Measurements from ENCODE around the gene ADCY2. TPM values are rescaled to one million over a fixed set of nuclear protein-coding genes. Genes with fewer than 3 reads are reported as not detected.

The ADCY2 gene
- polyA plus RNA-seq, 1 of the 3 experiments (the other 2 are of a cell fraction) = not detected

DNA sequence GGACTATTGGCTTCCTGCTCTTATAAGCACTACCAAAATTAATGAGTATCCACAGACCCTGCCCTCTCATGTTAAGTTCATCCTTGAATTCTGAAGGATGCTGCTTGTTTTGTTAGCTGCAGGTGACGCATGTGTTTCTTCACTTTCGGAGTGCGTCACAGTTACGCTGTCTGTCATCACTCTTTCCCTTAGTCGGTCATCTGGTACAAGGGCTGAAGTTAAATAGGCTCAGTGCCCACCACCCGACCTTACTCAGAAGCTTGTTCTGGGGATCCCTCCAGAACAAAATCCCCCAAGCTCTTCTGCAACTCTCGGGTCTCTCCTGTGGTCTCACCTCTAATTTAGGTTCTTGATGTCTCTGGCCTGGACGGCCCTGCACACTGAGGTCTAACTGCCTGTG, 51.0 kb downstream of the ADCY2 start:
- no peak overlapping the region for H2AFZ ChIP-seq (ENCODE audit: low read depth)
- TF ChIP-seq FOXJ3 (CRISPR knock-in tag; IDR thresholded peaks at IDR 0.05) = no peak
- TF ChIP-seq MAX (IDR thresholded peaks at IDR 0.05; ENCODE audit: low read depth) = no peak
- no peak for TF ChIP-seq PBX3 (IDR thresholded peaks at IDR 0.05)
- no peak for TF ChIP-seq FOSL2 (IDR thresholded peaks at IDR 0.05; ENCODE audit: borderline replicate concordance, low read depth)
- no peaks in the 10 kb centered on the region for H3F3A ChIP-seq (replicated peaks; ENCODE audit: insufficient read depth)
- H3K9ac ChIP-seq = no peak overlapping the region
- H3K9me3 ChIP-seq = no peaks in the 10 kb centered on the region
- CTCF ChIA-PET = no interaction called here
- H3K9me2 ChIP-seq = no peaks in the 10 kb centered on the region
- H3K27ac ChIP-seq (ENCODE audit: low read depth in 2 of 2, low read length in 1 of 2) = no peak overlapping the region
- DNase-seq = no peak
- H3K27me3 ChIP-seq (ENCODE audit: insufficient read depth) = no peaks in the 10 kb centered on the region
- POLR2A ChIA-PET = no interaction called here
- H3K4me3 ChIP-seq (ENCODE audit: low read depth in 2 of 2, low read length in 1 of 2) = no peak overlapping the region
- no peaks in the 10 kb centered on the region for H3K79me2 ChIP-seq (ENCODE audit: insufficient read depth)
- no peaks in the 10 kb centered on the region for H3K36me3 ChIP-seq (replicated peaks in 1 of 2; ENCODE audit: control insufficient read depth in 1 of 2, insufficient read depth in 2 of 2, low read length in 1 of 2)
- no peaks in the 10 kb centered on the region for H3K4me1 ChIP-seq (ENCODE audit: control insufficient read depth in 1 of 2, insufficient read depth in 2 of 2, low read depth in 1 of 2, low read length in 1 of 2)
- WGBS (ENCODE audit: low lambda C conversion rate) = 37% methylated on average over 7 of the region's 8 CpGs
- no peaks in the 10 kb centered on the region for H4K20me1 ChIP-seq (ENCODE audit: insufficient read depth)
- no peak overlapping the region for H3K4me2 ChIP-seq

DNA sequence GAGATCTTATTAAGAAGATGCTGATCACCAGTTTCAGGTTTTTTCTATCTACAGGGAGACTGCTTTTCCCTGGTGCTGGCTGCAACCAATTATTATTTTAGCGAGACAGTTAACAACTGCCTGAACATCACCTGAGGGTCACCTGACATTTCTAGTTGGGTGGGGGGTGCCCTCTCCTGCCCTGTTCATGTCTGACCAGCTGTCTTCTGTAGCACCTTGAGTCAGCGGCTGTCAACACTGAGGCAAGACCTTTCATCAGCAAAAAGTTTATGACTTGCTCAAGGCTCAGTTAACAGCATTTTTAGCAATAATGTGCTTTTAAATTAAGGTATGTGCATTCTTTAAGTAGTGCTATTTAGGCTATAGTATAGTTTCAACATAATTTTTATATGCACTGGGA, 58.0 kb downstream of the ADCY2 start:
- H3K9ac ChIP-seq = no peak overlapping the region
- no peak overlapping the region for H3K27ac ChIP-seq (ENCODE audit: low read depth in 2 of 2, low read length in 1 of 2)
- no peak for DNase-seq
- H3K36me3 ChIP-seq (replicated peaks in 1 of 2; ENCODE audit: control insufficient read depth in 1 of 2, insufficient read depth in 2 of 2, low read length in 1 of 2) = no peaks in the 10 kb centered on the region
- H3K4me3 ChIP-seq (ENCODE audit: low read depth in 2 of 2, low read length in 1 of 2) = no peak overlapping the region
- H3K79me2 ChIP-seq (ENCODE audit: insufficient read depth) = no peaks in the 10 kb centered on the region
- H3K9me2 ChIP-seq = no peaks in the 10 kb centered on the region
- TF ChIP-seq MXI1 (IDR thresholded peaks at IDR 0.05; ENCODE audit: low read depth, low read length) = no peak
- TF ChIP-seq JUND (IDR thresholded peaks at IDR 0.05) = no peak
- TF ChIP-seq USF2 (IDR thresholded peaks at IDR 0.05; ENCODE audit: borderline replicate concordance, low read depth, low read length) = no peak
- TF ChIP-seq CHD2 (IDR thresholded peaks at IDR 0.05; ENCODE audit: low read length, partially characterized antibody) = no peak
- TF ChIP-seq MEF2A (IDR thresholded peaks at IDR 0.05; ENCODE audit: borderline replicate concordance, low read depth) = no peak
- TF ChIP-seq RAD21 (IDR thresholded peaks at IDR 0.05; ENCODE audit: low read length) = no peak
- no peak for TF ChIP-seq TCF12 (IDR thresholded peaks at IDR 0.05)
- no peak for TF ChIP-seq TEAD4 (IDR thresholded peaks at IDR 0.05; ENCODE audit: borderline replicate concordance, insufficient read depth)
- no peak for TF ChIP-seq EZH2phosphoT487 (IDR thresholded peaks at IDR 0.05; ENCODE audit: borderline replicate concordance, low read depth)
- H3K9me3 ChIP-seq = no peaks in the 10 kb centered on the region
- 11% methylated on average over 2 of the region's 2 CpGs for WGBS (ENCODE audit: low lambda C conversion rate)
- H3K4me2 ChIP-seq = no peak overlapping the region
- no peaks in the 10 kb centered on the region for H3F3A ChIP-seq (replicated peaks; ENCODE audit: insufficient read depth)
- CTCF ChIA-PET = no interaction called here
- no peaks in the 10 kb centered on the region for H4K20me1 ChIP-seq (ENCODE audit: insufficient read depth)
- no peaks in the 10 kb centered on the region for H3K27me3 ChIP-seq (ENCODE audit: insufficient read depth)
- H2AFZ ChIP-seq (ENCODE audit: low read depth) = no peak overlapping the region
- H3K4me1 ChIP-seq (ENCODE audit: control insufficient read depth in 1 of 2, insufficient read depth in 2 of 2, low read depth in 1 of 2, low read length in 1 of 2) = no peaks in the 10 kb centered on the region
- POLR2A ChIA-PET = no interaction called here

Data from SK-N-SH (cell line).